Endothelial cell of umbilical vein (primary cell): ENCODE data around the gene IMPDH2. TPM values are rescaled to one million over a fixed set of nuclear protein-coding genes. Genes with fewer than 3 reads are reported as not detected.

Experiments used
- BruUV-seq: library from RNA; stranded (reverse); fragments of 400-500 nt; replicated peaks from 2 replicates; lab custom pipeline; 2021; lab: Mats Ljungman, UMichigan
- CTCF ChIA-PET: fragments of 300-600, 350-600 bp; sonication (Branson Sonifier 250); formaldehyde crosslinking; loops from one replicate; lab custom pipeline; 2021; ENCODE audit warnings: antibody characterized with exemption, inconsistent platforms; lab: Charles Lee
- POLR2A ChIA-PET: fragments of 300-600, 350-600 bp; sonication (Branson Sonifier 250); formaldehyde crosslinking; loops from one replicate; lab custom pipeline; 2021; ENCODE audit warnings: antibody characterized with exemption, inconsistent platforms; lab: Charles Lee
- DNase-seq: peaks from one replicate; pipeline ENCODE4 v3.0.0-alpha.2; 2011; ENCODE audit warnings: low read depth, low spot score
- FAIRE-seq: peaks from 2 replicates; lab custom pipeline; 2011; peaks lifted over from hg19 to GRCh38; lab: Jason Lieb, UNC
- H2AFZ ChIP-seq: 2 replicates; pipeline ENCODE4 v1.6.0; 2012; ENCODE audit warnings: low read depth, low read length, control low read depth, inconsistent platforms
- H3K27ac ChIP-seq: 2 replicates; pipeline ENCODE4 v1.5.1; 2011; ENCODE audit warnings: low read depth, mild to moderate bottlenecking, control low read depth, low read length, moderate library complexity; ENCODE audit not compliant: insufficient read depth
- H3K27me3 ChIP-seq, 2 experiments: 2 replicates each; pipeline versions ENCODE4 v1.6.0 to v1.6.1; 2011; ENCODE audit warnings: low read length in 2 of 2, mixed read lengths in 1 of 2; ENCODE audit not compliant: control insufficient read depth in 2 of 2, insufficient read depth in 2 of 2
- H3K36me3 ChIP-seq, 2 experiments: 2 replicates in 1 of 2; 3 replicates in 1 of 2; pipeline ENCODE4 v1.5.1; 2011; ENCODE audit warnings: low read length in 2 of 2, mild to moderate bottlenecking in 1 of 2, moderate library complexity in 1 of 2; ENCODE audit not compliant: control insufficient read depth in 2 of 2, insufficient read depth in 2 of 2; ENCODE audit errors: extremely low read depth in 1 of 2
- H3K4me1 ChIP-seq: 3 replicates; pipeline ENCODE4 v1.5.1; 2011; ENCODE audit warnings: mild to moderate bottlenecking, low read length; ENCODE audit not compliant: control insufficient read depth, insufficient read depth; ENCODE audit errors: extremely low read depth
- H3K4me2 ChIP-seq: 2 replicates; pipeline ENCODE4 v1.6.1; 2011; ENCODE audit warnings: low read length, control low read depth, mixed read lengths; ENCODE audit not compliant: insufficient read depth
- H3K4me3 ChIP-seq, 3 experiments: fragments of 200-600 bp in 1 of 3; sonication (generic), shearing (Covaris generic) in 1 of 3; replicated peaks in 1 of 3; 2 replicates each; pipeline ENCODE4 v1.5.1; 2011 to 2016; ENCODE audit warnings: control low read depth in 3 of 3, low read length in 3 of 3, mild to moderate bottlenecking in 2 of 3, inconsistent platforms in 1 of 3, low read depth in 1 of 3, moderate library complexity in 1 of 3; ENCODE audit not compliant: insufficient read depth in 1 of 3
- H3K79me2 ChIP-seq: 2 replicates; pipeline ENCODE4 v1.6.0; 2012; ENCODE audit warnings: low read length, inconsistent platforms; ENCODE audit not compliant: control insufficient read depth, insufficient read depth
- H3K9ac ChIP-seq: replicated peaks from 2 replicates; pipeline ENCODE3; 2011; ENCODE audit warnings: low read length, control low read depth; ENCODE audit not compliant: insufficient read depth; ENCODE audit errors: extremely low read depth
- H3K9me1 ChIP-seq: replicated peaks from 3 replicates; pipeline ENCODE4 v1.6.0; 2011; ENCODE audit warnings: mild to moderate bottlenecking, low read length; ENCODE audit not compliant: control insufficient read depth, insufficient read depth; ENCODE audit errors: extremely low read depth
- H3K9me3 ChIP-seq: replicated peaks from 2 replicates; pipeline ENCODE4 v1.5.1; 2012; ENCODE audit warnings: low read length, inconsistent platforms; ENCODE audit not compliant: control insufficient read depth, insufficient read depth
- H4K20me1 ChIP-seq: replicated peaks from 2 replicates; pipeline ENCODE3; 2011; ENCODE audit warnings: mild to moderate bottlenecking, low read length; ENCODE audit not compliant: control insufficient read depth, insufficient read depth; ENCODE audit errors: extremely low read depth
- EZH2 ChIP-seq: IDR thresholded peaks from 2 replicates; pipeline ENCODE4 v1.6.1; 2012; ENCODE audit warnings: borderline replicate concordance, low read depth, mild to moderate bottlenecking, moderate library complexity, low read length, inconsistent platforms; ENCODE audit not compliant: severe bottlenecking
- FOS ChIP-seq: IDR thresholded peaks from 2 replicates; pipeline ENCODE4 v1.6.1; 2011; ENCODE audit warnings: mild to moderate bottlenecking, low read length, moderate library complexity, borderline replicate concordance; ENCODE audit not compliant: insufficient read depth
- GATA2 ChIP-seq: IDR thresholded peaks from 2 replicates; pipeline ENCODE4 v1.7.0; 2011; ENCODE audit warnings: low read depth, mild to moderate bottlenecking, moderate library complexity, mixed read lengths, low read length; ENCODE audit not compliant: insufficient read length, insufficient read depth
- MYC ChIP-seq: IDR thresholded peaks from one replicate; pipeline ENCODE4 v1.6.1; 2011; ENCODE audit warnings: mild to moderate bottlenecking, low read depth, low read length
- POLR2A ChIP-seq: IDR thresholded peaks from 2 replicates; pipeline ENCODE4 v1.6.1; 2012; ENCODE audit warnings: low read depth, mild to moderate bottlenecking, control low read depth, low read length
- POLR2AphosphoS5 ChIP-seq: IDR thresholded peaks from 2 replicates; pipeline ENCODE4 v1.6.1; 2012; ENCODE audit warnings: low read depth, mild to moderate bottlenecking, control low read depth, low read length, moderate library complexity; ENCODE audit not compliant: insufficient read depth
- dilution Hi-C: fragments of 300-500 bp; cut with MboI; formaldehyde crosslinking; loops from one replicate; pipeline ENCODE4 v1.15.0; 2019; ENCODE audit warnings: low sequenced_read_pairs; ENCODE audit not compliant: extremely low pct_ligation_motif_present
- intact Hi-C: fragments of 100-400 bp; cut with micrococcal nuclease; formaldehyde crosslinking; loops from one replicate; pipeline ENCODE4 v1.10.0; 2022
- polyA plus RNA-seq, 4 experiments: library from polyadenylated mRNA; depleted of rRNA in 3 of 4; stranded (reverse) in 3 of 4; unstranded in 1 of 4; fragments of >200 nt; gene quantifications; 2 replicates each; pipeline versions ENCODE4 v1.2.1 to v1.2.3, GENCODE V29; 2011 to 2012; ENCODE audit warnings: missing spikeins in 1 of 4
- total RNA-seq: library from RNA; stranded (reverse); gene quantifications from 2 replicates; pipeline ENCODE4 v1.2.3, GENCODE V29; 2021
- TF ChIP-seq, protein P1 (sequence below), 2 donors: IDR thresholded peaks; 1 replicate in 1 of 2; 2 replicates in 1 of 2; pipeline ENCODE4 v1.5.1; 2011; ENCODE audit warnings: low read length in 2 of 2, mild to moderate bottlenecking in 2 of 2, moderate library complexity in 2 of 2, control low read depth in 1 of 2, inconsistent platforms in 1 of 2, low read depth in 1 of 2; ENCODE audit not compliant: insufficient read depth in 1 of 2; ENCODE audit errors: extremely low read depth in 1 of 2
- TF ChIP-seq, protein P2 (sequence below): IDR thresholded peaks from 2 replicates; pipeline ENCODE4 v1.6.1; 2011; ENCODE audit not compliant: insufficient read depth, insufficient read length

The IMPDH2 gene
- total and polyA plus RNA-seq, 2 donors (not counting 3 experiments of a cell fraction or from before 2014, with no cell fraction given) = 167 to 189 TPM

DNA sequence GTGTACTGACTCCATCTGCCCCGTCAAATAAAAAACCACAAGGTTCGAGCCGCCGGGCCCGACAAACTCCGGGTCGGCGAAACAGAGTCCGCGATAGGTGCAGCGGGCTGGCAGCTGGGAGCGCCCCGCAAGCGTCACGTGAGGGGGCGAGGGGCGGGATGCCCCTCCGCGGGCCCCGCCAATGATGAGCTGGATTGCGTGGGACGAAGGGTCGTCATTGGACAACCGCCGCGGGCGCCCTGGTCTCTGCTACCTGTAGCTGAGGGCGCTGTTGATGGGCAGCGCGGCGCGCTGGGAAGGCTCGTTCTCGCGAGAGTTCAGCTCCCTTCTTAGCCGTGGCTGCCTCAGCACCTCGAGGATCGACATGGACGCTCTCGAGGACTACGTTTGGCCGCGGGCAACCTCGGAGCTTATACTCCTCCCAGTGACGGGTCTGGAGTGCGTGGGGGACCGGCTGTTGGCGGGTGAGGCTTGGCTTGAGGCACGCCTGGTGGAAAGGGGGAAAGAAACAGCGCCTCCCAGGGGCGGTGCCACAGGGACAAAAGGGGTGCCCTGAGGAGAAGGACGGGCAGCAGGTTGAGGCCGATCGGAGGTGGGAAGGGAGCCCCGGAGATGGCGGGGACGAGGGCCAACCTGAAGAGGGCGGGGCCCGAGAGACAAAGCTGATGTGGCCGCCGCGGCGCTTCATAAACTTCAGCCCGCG is 22.0 kb downstream of the IMPDH2 start, which contains the start of gene WDR6:
Gene WDR6, plus strand, starts transcription at position 324 of the 703 bp plus-strand sequence. Its CDS starts 41 bp downstream, at position 365.
- H4K20me1 ChIP-seq = no peaks in the 10 kb centered on the region
- peaks cover 28% of the 10 kb centered on the region for H3K79me2 ChIP-seq
- peak within 1 kb of the TSS; percentile 57 for H3K27ac ChIP-seq
- intact Hi-C loops = loop anchor here (1.0 kb wide), 3 partner anchors 14 to 22 kb away; partner anchors contain the start of gene IMPDH2
- no peaks in the 10 kb centered on the region for H3K27me3 ChIP-seq
- H2AFZ ChIP-seq = peak within 1 kb of the TSS; percentile 72
- peak within 1 kb of the TSS; percentile 96 for H3K9ac ChIP-seq
- ChIA-PET CTCF (interaction anchor here (0.9 to 12.8 kb wide), 10 partner anchors 9 to 442 kb away, joined by 3 to 254 read pairs (median 8); partner anchors contain the start of genes DALRD3, IMPDH2, NDUFAF3 and P4HTM), POLR2A (interaction anchor here (0.6 to 3.7 kb wide), 9 partner anchors 10 to 127 kb away, joined by 4 to 40 read pairs (median 10); partner anchors contain the start of genes DALRD3, IMPDH2, NDUFAF3 and P4HTM)
- no peaks in the 10 kb centered on the region for H3K9me1 ChIP-seq
- peaks cover 0 to 8% of the 10 kb centered on the region in 2 experiments for H3K36me3 ChIP-seq
- peak; percentile 98 for DNase-seq
- FAIRE-seq = peak; percentile 96
- peaks cover 15% of the 10 kb centered on the region for H3K4me1 ChIP-seq
- no TSS peak for BruUV-seq
- H3K4me3 ChIP-seq = peak within 1 kb of the TSS; percentile 39 to 93 (median 46)
- peak; percentile 89 for TF ChIP-seq POLR2A
- TF ChIP-seq EZH2 = no peak
- TF ChIP-seq GATA2 = no peak
- no peak for TF ChIP-seq FOS
- TF ChIP-seq MYC = no peak
- peak; percentile 89 for TF ChIP-seq POLR2AphosphoS5
- TF ChIP-seq, protein P1, sequence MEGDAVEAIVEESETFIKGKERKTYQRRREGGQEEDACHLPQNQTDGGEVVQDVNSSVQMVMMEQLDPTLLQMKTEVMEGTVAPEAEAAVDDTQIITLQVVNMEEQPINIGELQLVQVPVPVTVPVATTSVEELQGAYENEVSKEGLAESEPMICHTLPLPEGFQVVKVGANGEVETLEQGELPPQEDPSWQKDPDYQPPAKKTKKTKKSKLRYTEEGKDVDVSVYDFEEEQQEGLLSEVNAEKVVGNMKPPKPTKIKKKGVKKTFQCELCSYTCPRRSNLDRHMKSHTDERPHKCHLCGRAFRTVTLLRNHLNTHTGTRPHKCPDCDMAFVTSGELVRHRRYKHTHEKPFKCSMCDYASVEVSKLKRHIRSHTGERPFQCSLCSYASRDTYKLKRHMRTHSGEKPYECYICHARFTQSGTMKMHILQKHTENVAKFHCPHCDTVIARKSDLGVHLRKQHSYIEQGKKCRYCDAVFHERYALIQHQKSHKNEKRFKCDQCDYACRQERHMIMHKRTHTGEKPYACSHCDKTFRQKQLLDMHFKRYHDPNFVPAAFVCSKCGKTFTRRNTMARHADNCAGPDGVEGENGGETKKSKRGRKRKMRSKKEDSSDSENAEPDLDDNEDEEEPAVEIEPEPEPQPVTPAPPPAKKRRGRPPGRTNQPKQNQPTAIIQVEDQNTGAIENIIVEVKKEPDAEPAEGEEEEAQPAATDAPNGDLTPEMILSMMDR (IDR thresholded peaks at IDR 0.05; ENCODE audit: extremely low read depth in 1 of 2, insufficient read depth in 1 of 2, low read depth in 1 of 2, low read length in 2 of 2) = peak; percentile 22 to 30
- TF ChIP-seq, protein P2, sequence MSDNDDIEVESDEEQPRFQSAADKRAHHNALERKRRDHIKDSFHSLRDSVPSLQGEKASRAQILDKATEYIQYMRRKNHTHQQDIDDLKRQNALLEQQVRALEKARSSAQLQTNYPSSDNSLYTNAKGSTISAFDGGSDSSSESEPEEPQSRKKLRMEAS = peak; percentile 84
- peak within 1 kb of the TSS; percentile 71 for H3K4me2 ChIP-seq
- dilution Hi-C loops = no loop called here
- H3K9me3 ChIP-seq = no peaks in the 10 kb centered on the region
